H9 (cell line): ENCODE results near the gene DGKE. TPM values are rescaled to one million over a fixed set of nuclear protein-coding genes. Genes with fewer than 3 reads are reported as not detected.

Experiments
- DNase-seq: peaks from one replicate; pipeline ENCODE4 v3.0.0-alpha.2; 2017
- H2AFZ ChIP-seq: one replicate; pipeline ENCODE4 v1.6.1; 2013; ENCODE audit warnings: mild to moderate bottlenecking, low read length, control low read depth, moderate library complexity
- H2AK5ac ChIP-seq: 2 replicates; pipeline ENCODE4 v1.6.1; 2013; ENCODE audit warnings: low read length, control low read depth, mixed read lengths; ENCODE audit not compliant: insufficient read length
- H2BK120ac ChIP-seq: one replicate; pipeline ENCODE4 v1.6.1; 2013; ENCODE audit warnings: low read depth, mild to moderate bottlenecking, low read length, control low read depth, inconsistent platforms; ENCODE audit not compliant: poor library complexity, severe bottlenecking
- H2BK12ac ChIP-seq: 2 replicates; pipeline ENCODE4 v1.6.1; 2013; ENCODE audit warnings: low read length, control low read depth, mixed read lengths, low read depth; ENCODE audit not compliant: insufficient read length
- H2BK15ac ChIP-seq: 2 replicates; pipeline ENCODE4 v1.6.1; 2013; ENCODE audit warnings: low read depth, low read length, control low read depth
- H2BK20ac ChIP-seq: one replicate; pipeline ENCODE4 v1.6.1; 2013; ENCODE audit warnings: low read depth, mild to moderate bottlenecking, low read length, control low read depth, inconsistent platforms; ENCODE audit not compliant: poor library complexity, severe bottlenecking
- H2BK5ac ChIP-seq: 2 replicates; pipeline ENCODE4 v1.6.1; 2013; ENCODE audit warnings: low read length, control low read depth, mixed read lengths; ENCODE audit not compliant: insufficient read length
- H3K14ac ChIP-seq: 2 replicates; pipeline ENCODE4 v1.6.1; 2013; ENCODE audit warnings: low read length, control low read depth; ENCODE audit not compliant: insufficient read depth
- H3K18ac ChIP-seq: 2 replicates; pipeline ENCODE4 v1.6.1; 2013; ENCODE audit warnings: low read depth, mild to moderate bottlenecking, mixed read lengths, low read length, control low read depth; ENCODE audit not compliant: insufficient read length
- H3K23ac ChIP-seq: 2 replicates; pipeline ENCODE4 v1.6.1; 2013; ENCODE audit warnings: low read length, control low read depth, mixed read lengths, low read depth; ENCODE audit not compliant: insufficient read length
- H3K23me2 ChIP-seq: 2 replicates; pipeline ENCODE4 v1.6.1; 2013; ENCODE audit warnings: low read depth, mild to moderate bottlenecking, mixed read lengths, low read length, control low read depth; ENCODE audit not compliant: insufficient read length, poor library complexity, severe bottlenecking
- H3K27ac ChIP-seq: 2 replicates; pipeline ENCODE4 v1.5.1; 2013; ENCODE audit warnings: low read length, control low read depth, mixed read lengths, low read depth; ENCODE audit not compliant: insufficient read length
- H3K27me3 ChIP-seq: 2 replicates; pipeline ENCODE4 v1.6.1; 2013; ENCODE audit warnings: low read length, control low read depth, inconsistent platforms; ENCODE audit not compliant: insufficient read depth
- H3K4ac ChIP-seq: 2 replicates; pipeline ENCODE4 v1.6.1; 2013; ENCODE audit warnings: low read depth, mild to moderate bottlenecking, control low read depth, inconsistent platforms, low read length, moderate library complexity
- H3K4me1 ChIP-seq: 2 replicates; pipeline ENCODE4 v1.6.1; 2013; ENCODE audit warnings: low read length, control low read depth, inconsistent platforms; ENCODE audit not compliant: insufficient read depth
- H3K4me2 ChIP-seq: 2 replicates; pipeline ENCODE4 v1.6.1; 2013; ENCODE audit warnings: low read length, control low read depth, mixed read lengths; ENCODE audit not compliant: insufficient read length, insufficient read depth
- H3K56ac ChIP-seq: 2 replicates; pipeline ENCODE4 v1.6.1; 2013; ENCODE audit warnings: low read depth, mild to moderate bottlenecking, mixed read lengths, low read length, control low read depth; ENCODE audit not compliant: insufficient read length
- H3K79me1 ChIP-seq: 2 replicates; pipeline ENCODE4 v1.6.1; 2013; ENCODE audit warnings: low read depth, mild to moderate bottlenecking, moderate library complexity, low read length, control low read depth, inconsistent platforms; ENCODE audit not compliant: insufficient read depth, poor library complexity, severe bottlenecking
- H3K79me2 ChIP-seq: 2 replicates; pipeline ENCODE4 v1.6.1; 2013; ENCODE audit warnings: low read length, control low read depth, inconsistent platforms; ENCODE audit not compliant: insufficient read depth
- H3K9ac ChIP-seq: 2 replicates; pipeline ENCODE4 v1.6.1; 2013; ENCODE audit warnings: low read length, control low read depth, mixed read lengths; ENCODE audit not compliant: insufficient read length; ENCODE audit errors: extremely low read depth
- H3K9me3 ChIP-seq: one replicate; pipeline ENCODE4 v1.6.1; 2013; ENCODE audit warnings: low read depth, low read length, inconsistent platforms; ENCODE audit not compliant: control insufficient read depth
- H3T11ph ChIP-seq: one replicate; pipeline ENCODE4 v1.6.1; 2013; ENCODE audit warnings: mild to moderate bottlenecking, low read length, control low read depth, inconsistent platforms
- H4K20me1 ChIP-seq: one replicate; pipeline ENCODE4 v1.6.1; 2013; ENCODE audit not compliant: control insufficient read depth, insufficient read length, insufficient read depth
- H4K5ac ChIP-seq: 2 replicates; pipeline ENCODE4 v1.6.1; 2013; ENCODE audit warnings: low read depth, mild to moderate bottlenecking, mixed read lengths, low read length, control low read depth; ENCODE audit not compliant: insufficient read length
- H4K8ac ChIP-seq: replicated peaks from 2 replicates; pipeline ENCODE4 v1.6.1; 2013; ENCODE audit warnings: low read length, control low read depth, mixed read lengths, low read depth; ENCODE audit not compliant: insufficient read length
- H4K91ac ChIP-seq: 2 replicates; pipeline ENCODE4 v1.6.1; 2013; ENCODE audit warnings: low read depth, mild to moderate bottlenecking, moderate library complexity, mixed read lengths, low read length, control low read depth; ENCODE audit not compliant: insufficient read length
- H3K27ac Mint-ChIP-seq, 3 experiments: 2 replicates in 2 of 3; 3 replicates in 1 of 3; pipeline ENCODE4 v1.8.0; 2020 to 2021; ENCODE audit warnings: mixed read lengths in 3 of 3, mild to moderate bottlenecking in 1 of 3, moderate library complexity in 1 of 3
- H3K27me3 Mint-ChIP-seq: 2 replicates; pipeline ENCODE4 v1.8.0; 2021; ENCODE audit warnings: low read depth, mild to moderate bottlenecking, moderate library complexity, mixed read lengths
- H3K36me3 Mint-ChIP-seq, 3 experiments: 2 replicates in 2 of 3; 3 replicates in 1 of 3; pipeline ENCODE4 v1.8.0; 2020 to 2021; ENCODE audit warnings: low read depth in 3 of 3, mixed read lengths in 3 of 3; ENCODE audit not compliant: insufficient read depth in 1 of 3
- H3K4me1 Mint-ChIP-seq, 2 experiments: 2 replicates each; pipeline ENCODE4 v1.8.0; 2020; ENCODE audit warnings: mixed read lengths in 2 of 2
- H3K4me3 Mint-ChIP-seq, 2 experiments: 2 replicates in 1 of 2; 3 replicates in 1 of 2; pipeline ENCODE4 v1.8.0; 2020 to 2021; ENCODE audit warnings: mild to moderate bottlenecking in 2 of 2, mixed read lengths in 2 of 2, moderate library complexity in 1 of 2
- H3K9me3 Mint-ChIP-seq, 2 experiments: 2 replicates in 1 of 2; 3 replicates in 1 of 2; pipeline ENCODE4 v1.8.0; 2020; ENCODE audit warnings: mild to moderate bottlenecking in 2 of 2, mixed read lengths in 2 of 2, moderate library complexity in 1 of 2
- CTCF ChIP-seq: fragments of 200-600 bp; sonication (generic); conservative IDR thresholded peaks from 3 replicates; pipeline ENCODE4 v1.8.0; 2021; ENCODE audit warnings: antibody characterized with exemption, mild to moderate bottlenecking
- WGBS: extraction: QIAGEN DNeasy Blood & Tissue Kit; methylation state at CpG from one replicate; pipeline ENCODE4 v1.1.7; 2013; ENCODE audit warnings: missing lambda C conversion rate, low lambda C conversion rate, mixed read lengths; ENCODE audit not compliant: insufficient read length; ENCODE audit errors: extremely low coverage; 5-methylcytosine and 5-hydroxymethylcytosine counted together
- long read RNA-seq: library from polyadenylated mRNA; unstranded; transcript quantifications from one replicate; pipeline ENCODE4 v2.0.0, GENCODE V29; 2020
- total RNA-seq: library from RNA; stranded (reverse); gene quantifications from 2 replicates; pipeline ENCODE4 v1.2.1, GENCODE V29; 2021

The DGKE gene
- 3.8 and 4.9 TPM in 2 replicates for total RNA-seq
- long read RNA-seq, transcript DGKE-204 (2 exons, 1,843 nt): major isoform, 5 of 10 reads
- long read RNA-seq, partial matches to known transcripts: 4 of 10 reads
- long read RNA-seq, other reads (novel, unspliced or antisense): 1 of 10 reads

GRCh38 chr17:56833809-56834379 lies at the start of gene DGKE, which contains the start of gene C17orf67:
Gene DGKE (plus strand): TSS chr17:56834151. CDS start chr17:56834796, 645 bp downstream.
Gene C17orf67 (minus strand): TSS chr17:56833920. CDS start chr17:56815810, 18,110 bp downstream.
- Histone ChIP-seq H2BK5ac (no peak within 1 kb of the TSS), H2BK120ac (no peak within 1 kb of the TSS), H3K27me3 (peaks cover 5% of the 10 kb centered on the region; the same call in 1 of the 2 replicates), H3K9me3 (no peaks in the 10 kb centered on the region), H2BK20ac (no peak within 1 kb of the TSS), H4K20me1 (no peaks in the 10 kb centered on the region), H3K18ac (no peak within 1 kb of the TSS), H3K27ac (no peak within 1 kb of the TSS), H3K4ac (no peak within 1 kb of the TSS), H2AK5ac (no peak within 1 kb of the TSS), H2BK15ac (no peak within 1 kb of the TSS), H2AFZ (no peak within 1 kb of the TSS), H3T11ph (no peak within 1 kb of the TSS), H3K4me1 (no peaks in the 10 kb centered on the region; the same call in 1 of the 2 replicates), H4K8ac (no peak within 1 kb of the TSS), H4K5ac (no peak within 1 kb of the TSS), H3K79me1 (no peaks in the 10 kb centered on the region), H3K79me2 (no peaks in the 10 kb centered on the region; the same call in 1 of the 2 replicates), H3K4me2 (peak within 1 kb of the TSS; percentile 86), H3K14ac (peak within 1 kb of the TSS; percentile 64), H2BK12ac (no peak within 1 kb of the TSS), H3K23ac (no peak within 1 kb of the TSS), H3K23me2 (peaks cover 15% of the 10 kb centered on the region), H3K56ac (no peak within 1 kb of the TSS), H4K91ac (no peak within 1 kb of the TSS), H3K9ac (no peak within 1 kb of the TSS)
- WGBS: no CpG with 5 or more reads among the region's 66 CpGs
- TF ChIP-seq CTCF: no peak
- peaks cover 26 to 33% of the 10 kb centered on the region in 2 experiments for H3K4me1 Mint-ChIP-seq
- H3K4me3 Mint-ChIP-seq: peak within 1 kb of the TSS; percentile 80 to 90
- H3K36me3 Mint-ChIP-seq: peaks cover 16 to 20% (median 17%) of the 10 kb centered on the region in 3 experiments
- H3K9me3 Mint-ChIP-seq: no peaks in the 10 kb centered on the region; a peak in 1 of 5 replicates
- peak; percentile 98 for DNase-seq
- H3K27me3 Mint-ChIP-seq: peaks cover 42% of the 10 kb centered on the region
- no peak within 1 kb of the TSS; a peak in 1 of 7 replicates for H3K27ac Mint-ChIP-seq
